Pulmonary artery endothelial cell (primary cell): Measurements from ENCODE around the gene KRTAP12-3. TPM values are rescaled to one million over a fixed set of nuclear protein-coding genes. Genes with fewer than 3 reads are reported as not detected.
"Not testable (repeated sequence)": the region's sequence is repeated elsewhere in the genome, so short reads cannot be mapped to it uniquely, and the experiment has no call there.

Source experiments
- DNase-seq: peaks from one replicate; pipeline ENCODE4 v3.0.0-alpha.2; 2011; ENCODE audit warnings: low read depth, low spot score
- total RNA-seq: library from RNA; depleted of rRNA; stranded (reverse); fragments of >200 nt; gene quantifications from 2 replicates; pipeline ENCODE4 v1.2.3, GENCODE V29; 2014

The KRTAP12-3 gene
- not detected in 2 replicates for total RNA-seq

- DNase-seq = no peak
Measured at GRCh38 chr21:44657635-44658540, at the start of gene KRTAP12-3. Gene KRTAP12-3, plus strand, starts transcription at chr21:44657932. Its CDS starts 48 bp downstream, at chr21:44657980.

DNA sequence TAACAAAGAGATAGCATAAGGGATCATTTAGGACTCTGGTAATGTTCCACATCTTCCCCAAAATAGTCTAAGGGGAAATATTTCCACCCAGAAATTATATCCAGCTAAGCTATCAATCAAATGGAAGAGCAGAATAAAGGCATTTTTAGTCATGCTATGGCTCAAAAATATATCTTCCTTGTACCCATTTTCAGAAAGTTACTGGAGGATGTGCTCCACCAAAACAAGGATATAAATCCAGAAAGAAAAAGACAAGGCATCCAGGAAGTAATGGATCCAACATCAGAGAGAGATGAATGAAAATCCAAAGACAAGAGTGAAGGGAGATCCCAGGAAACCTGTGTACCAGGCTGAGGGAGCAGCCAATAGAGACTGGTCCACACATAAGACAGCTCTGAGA, 48.5 kb upstream of the KRTAP12-3 start:
- DNase-seq = no peak

DNA sequence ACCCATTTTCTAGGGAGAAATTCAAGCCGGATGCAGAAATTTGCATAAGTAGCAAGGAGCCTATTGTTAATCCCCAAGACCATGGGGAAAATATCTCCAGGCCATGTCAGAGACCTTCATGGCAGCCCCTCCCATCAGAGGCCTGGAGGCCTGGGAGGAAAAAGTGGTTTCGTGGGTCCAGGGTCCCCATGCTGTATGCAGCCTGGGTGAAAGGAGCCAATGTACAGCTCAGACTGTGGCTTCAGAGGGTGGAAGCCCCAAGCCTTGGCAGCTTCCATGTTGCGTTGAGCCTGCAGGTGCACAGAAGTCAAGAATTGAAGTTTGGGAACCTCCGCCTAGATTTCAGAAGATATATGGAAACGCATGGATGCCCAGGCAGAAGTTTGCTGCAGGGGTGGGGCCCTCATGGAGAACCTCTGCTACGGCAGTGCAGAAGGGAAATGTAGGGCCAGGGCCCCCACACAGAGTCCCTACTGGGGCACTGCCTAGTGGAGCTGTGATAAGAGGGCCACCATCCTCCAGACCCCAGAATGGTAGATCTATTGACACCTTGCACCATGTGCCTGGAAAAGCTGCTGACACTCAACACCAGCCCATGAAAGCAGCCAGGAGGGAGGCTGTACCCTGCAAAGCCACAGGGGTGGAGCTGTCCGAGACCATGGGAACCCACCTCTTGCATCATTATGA, 47.4 kb upstream of the KRTAP12-3 start:
- not testable (repeated sequence) for DNase-seq

GRCh38 chr21:44611551-44611950, 46.2 kb upstream of the KRTAP12-3 start:
- DNase-seq = no peak

- DNase-seq = no peak
Measured at GRCh38 chr21:44612029-44612486, 45.7 kb upstream of the KRTAP12-3 start, which contains the start of gene KRTAP10-8. Gene KRTAP10-8, plus strand, starts transcription at chr21:44612079. Its CDS starts 22 bp downstream, at chr21:44612101.

GRCh38 chr21:44612669-44613229, 45.0 kb upstream of the KRTAP12-3 start:
- no peak for DNase-seq

GRCh38 chr21:44613386-44614155, 44.2 kb upstream of the KRTAP12-3 start:
- no peak for DNase-seq

GRCh38 chr21:44614161-44614631, 43.5 kb upstream of the KRTAP12-3 start:
- DNase-seq = no peak

- DNase-seq = no peak
Measured at GRCh38 chr21:44614961-44615391, 42.8 kb upstream of the KRTAP12-3 start.

DNA sequence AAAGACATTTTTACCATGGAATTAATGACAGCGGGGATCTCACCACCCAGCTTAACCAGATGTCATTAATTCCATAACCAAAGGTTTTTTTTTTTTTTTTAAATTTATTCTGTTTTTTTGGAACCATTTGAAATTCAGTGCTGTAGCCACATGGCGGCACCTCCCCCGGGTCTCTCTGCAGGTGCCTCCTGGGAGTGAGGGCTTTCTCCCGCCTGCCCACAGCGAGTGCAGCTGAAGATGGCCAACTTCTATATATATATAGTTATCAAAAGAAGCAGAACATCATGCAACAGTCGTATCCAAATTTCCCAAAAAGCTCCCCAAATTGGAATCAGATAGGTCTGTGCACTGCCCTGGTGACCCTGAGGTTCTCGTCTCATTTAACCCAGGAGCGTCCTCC, 42.3 kb upstream of the KRTAP12-3 start:
- DNase-seq = no peak

- DNase-seq = no peak
Measured at GRCh38 chr21:44615911-44616590, 41.7 kb upstream of the KRTAP12-3 start.

- no peak for DNase-seq
Measured at GRCh38 chr21:44616591-44616926, 41.2 kb upstream of the KRTAP12-3 start.

- no peak for DNase-seq
Measured at GRCh38 chr21:44617071-44617501, 40.6 kb upstream of the KRTAP12-3 start.

- DNase-seq = no peak
Measured at GRCh38 chr21:44618504-44618903, 39.2 kb upstream of the KRTAP12-3 start.

DNA sequence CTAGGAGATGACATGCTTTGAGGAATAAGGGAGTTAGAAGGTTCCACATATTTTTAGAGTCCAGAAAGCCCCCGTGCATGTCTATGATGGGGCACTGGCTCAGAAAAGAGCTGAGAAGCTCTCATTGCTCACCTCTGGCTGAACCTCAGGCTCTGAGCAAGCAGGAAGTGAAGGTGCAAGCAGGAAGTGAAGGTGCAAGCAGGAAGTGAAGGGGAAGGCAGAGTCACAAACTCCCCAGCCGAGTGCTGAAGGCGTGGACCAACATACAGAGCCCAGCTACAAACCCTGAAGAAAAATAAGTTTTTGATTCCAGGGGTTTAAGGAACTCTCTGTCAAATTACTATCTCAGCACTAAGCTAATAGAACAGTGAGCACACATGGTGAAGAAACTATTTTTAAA, 38.8 kb upstream of the KRTAP12-3 start:
- DNase-seq = no peak

DNA sequence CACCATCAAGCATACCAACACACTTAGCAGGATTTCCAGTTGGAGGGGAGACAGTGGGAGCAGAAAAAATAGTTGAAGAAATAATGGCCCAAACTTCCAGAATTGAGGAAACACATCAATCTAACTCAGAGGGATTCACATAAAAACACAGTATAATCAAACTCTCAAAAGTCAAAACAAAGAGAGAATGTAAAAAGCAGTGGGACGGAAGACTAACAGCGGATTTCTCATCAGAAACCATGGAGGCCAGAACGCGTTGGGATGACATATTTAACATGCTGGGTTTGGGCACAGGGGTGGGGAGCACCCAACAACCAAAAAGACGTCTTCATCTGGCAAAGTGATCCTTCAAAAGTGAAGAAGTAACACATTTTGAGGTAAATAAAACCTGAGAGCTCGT, 37.8 kb upstream of the KRTAP12-3 start:
- no peak for DNase-seq

- no peak for DNase-seq
Measured at GRCh38 chr21:44623575-44623974, 34.2 kb upstream of the KRTAP12-3 start.

GRCh38 chr21:44625756-44626155, 32.0 kb upstream of the KRTAP12-3 start:
- DNase-seq = no peak

DNA sequence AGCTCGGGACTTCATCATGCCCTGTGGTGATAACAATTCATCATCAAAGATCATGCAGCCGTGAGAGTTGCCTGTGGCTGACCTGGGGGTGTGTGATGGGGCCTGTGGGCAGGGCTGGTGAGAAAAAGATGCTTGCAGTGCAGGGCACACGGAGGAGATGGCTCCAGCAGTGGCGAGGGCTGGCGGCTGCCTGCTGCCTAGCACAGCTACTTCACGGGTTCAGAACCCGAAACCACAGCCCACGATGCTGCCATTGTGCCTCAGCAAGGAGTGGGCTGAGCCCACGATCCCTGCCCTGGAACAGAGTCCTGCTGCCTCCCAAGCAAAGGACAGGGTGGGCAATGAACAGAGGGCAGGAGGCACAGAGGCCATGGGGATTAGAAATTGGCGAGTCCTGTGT, 31.5 kb upstream of the KRTAP12-3 start:
- DNase-seq = no peak

DNA sequence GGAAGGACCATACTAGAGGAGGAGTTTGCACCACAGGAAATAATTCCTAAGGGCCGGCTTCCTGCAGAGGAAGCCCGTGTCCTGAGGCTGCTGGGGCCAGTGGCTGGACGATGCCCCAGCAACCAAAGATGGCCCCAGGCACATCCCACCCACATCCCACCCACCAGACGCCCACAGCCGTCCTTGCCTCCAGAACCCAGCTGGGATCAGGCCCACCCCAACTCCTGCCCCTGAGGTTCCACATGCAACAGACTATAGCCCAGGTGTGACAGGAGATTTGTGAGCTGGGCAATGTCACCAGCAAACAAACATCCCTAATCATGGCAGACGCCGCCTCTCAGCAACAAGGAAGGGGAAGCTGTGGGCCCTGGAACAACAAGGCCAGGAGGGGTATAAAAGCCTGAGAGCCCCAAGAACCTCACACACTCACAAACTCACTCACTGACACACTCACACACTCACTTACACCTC, 31.0 kb upstream of the KRTAP12-3 start, which contains the start of gene KRTAP10-9:
TSS of gene KRTAP10-9 (plus strand) at position 421 of the 471 bp plus-strand sequence. CDS start 79 bp downstream, outside the sequence.
- no peak for DNase-seq
